ENCODE results near the gene BABAM2.

GRCh38 chr2:28185891-28186290, 295.4 kb downstream of the BABAM2 start:
- TF ChIP-seq EP300 (IDR thresholded peaks at IDR 0.05): no peak
- TF ChIP-seq CTCF (IDR thresholded peaks at IDR 0.05): no peak

All from esophagus muscularis mucosa (tissue), 3 donors.